T-helper 1 cell treated with Interleukin-12 subunit alpha and Interleukin-12 subunit beta and Interleukin-4 antibody, amounts not matched to agents 30 μg/mL and 1 μg/mL, for 36 hours (primary cell): ENCODE data around the gene CSNK1E.

Experiments used
- H3K27ac Mint-ChIP-seq: one replicate; pipeline ENCODE4 v1.8.0; 2021; ENCODE audit warnings: mild to moderate bottlenecking, mixed read lengths
- H3K27me3 Mint-ChIP-seq: one replicate; pipeline ENCODE4 v1.8.0; 2021; ENCODE audit warnings: low read depth, mixed read lengths
- H3K36me3 Mint-ChIP-seq: one replicate; pipeline ENCODE4 v1.8.0; 2021; ENCODE audit warnings: low read depth, mixed read lengths
- H3K4me1 Mint-ChIP-seq: one replicate; pipeline ENCODE4 v1.8.0; 2021; ENCODE audit warnings: low read depth, mixed read lengths
- H3K4me3 Mint-ChIP-seq: one replicate; pipeline ENCODE4 v1.8.0; 2021; ENCODE audit warnings: mild to moderate bottlenecking, moderate library complexity, mixed read lengths
- H3K9me3 Mint-ChIP-seq: one replicate; pipeline ENCODE4 v1.8.0; 2021; ENCODE audit warnings: mixed read lengths

Gene CSNK1E

DNA sequence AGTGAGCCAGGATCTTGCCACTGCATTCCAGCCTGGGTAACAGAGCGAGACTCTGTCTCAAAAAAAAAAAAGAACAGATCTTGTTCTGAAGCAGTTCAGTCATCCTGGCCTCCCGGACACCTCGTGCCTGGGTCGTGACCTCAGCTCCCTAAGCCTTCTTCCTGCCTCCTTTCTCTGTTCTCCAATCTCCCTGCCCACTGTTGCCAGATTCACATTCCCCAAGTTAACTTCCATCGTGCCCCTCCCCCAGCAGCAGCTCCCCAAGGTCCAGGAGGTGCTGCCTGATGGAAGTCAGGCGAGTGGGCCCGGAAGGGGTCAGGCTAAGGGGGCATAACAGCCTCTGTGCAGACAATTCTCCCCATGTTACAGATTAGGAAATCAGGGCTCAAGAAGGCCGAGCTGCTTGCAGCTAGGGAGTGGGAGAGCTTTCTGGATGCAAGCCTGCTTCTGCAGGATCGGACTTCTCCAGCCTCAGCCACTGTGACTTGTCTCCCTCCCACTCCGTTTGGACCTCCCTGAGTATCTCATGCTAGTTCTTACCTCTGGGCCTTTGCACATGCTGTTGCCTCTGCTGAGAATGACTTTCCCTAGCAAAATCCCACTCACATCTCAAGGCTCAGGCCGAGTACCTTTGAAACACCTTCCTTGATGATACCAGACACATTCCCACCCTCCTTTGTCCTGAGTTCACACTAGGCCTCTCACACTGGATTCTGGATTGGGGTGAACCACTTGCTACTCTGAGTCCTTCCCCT is 30.1 kb downstream of the CSNK1E start:
- Mint-ChIP-seq H3K36me3 (peaks cover 2% of the 10 kb centered on the region), H3K4me1 (no peaks in the 10 kb centered on the region), H3K27me3 (no peaks in the 10 kb centered on the region), H3K27ac (no peak overlapping the region), H3K4me3 (no peak overlapping the region), H3K9me3 (no peaks in the 10 kb centered on the region)

DNA sequence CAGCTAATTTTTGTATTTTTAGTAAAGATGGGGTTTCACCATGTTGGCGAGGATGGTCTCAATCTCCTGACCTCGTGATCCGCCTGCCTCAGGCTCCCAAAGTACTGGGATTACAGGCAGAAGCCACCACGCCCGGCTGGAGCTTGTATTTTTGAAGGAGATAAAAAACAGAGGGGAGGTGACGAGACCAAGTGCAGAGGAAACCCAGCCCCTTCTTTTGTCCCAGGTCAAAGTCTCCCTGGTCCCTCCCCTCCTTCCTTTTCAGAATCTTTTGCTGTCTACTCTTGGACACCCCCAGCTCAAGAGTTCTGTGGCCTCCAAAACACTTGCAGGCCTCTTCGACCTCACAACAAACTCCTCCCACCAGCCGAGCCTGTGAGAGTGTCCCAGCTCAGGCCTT is 32.2 kb downstream of the CSNK1E start:
- Mint-ChIP-seq H3K36me3 (peaks cover 2% of the 10 kb centered on the region), H3K4me3 (no peak overlapping the region), H3K27me3 (no peaks in the 10 kb centered on the region), H3K9me3 (no peaks in the 10 kb centered on the region), H3K4me1 (no peaks in the 10 kb centered on the region), H3K27ac (no peak overlapping the region)

GRCh38 chr22:38284042-38284402 is 33.2 kb downstream of the CSNK1E start:
- no peaks in the 10 kb centered on the region for H3K27me3 Mint-ChIP-seq

GRCh38 chr22:38282397-38282796 is 34.8 kb downstream of the CSNK1E start:
- no peak overlapping the region for H3K27ac Mint-ChIP-seq
- no peaks in the 10 kb centered on the region for H3K27me3 Mint-ChIP-seq
- H3K36me3 Mint-ChIP-seq = no peaks in the 10 kb centered on the region
- H3K9me3 Mint-ChIP-seq = no peaks in the 10 kb centered on the region
- H3K4me1 Mint-ChIP-seq = no peaks in the 10 kb centered on the region
- H3K4me3 Mint-ChIP-seq = no peak overlapping the region

More at GRCh38 chr22:38284042-38284402, 33.2 kb downstream of the CSNK1E start:
- Mint-ChIP-seq H3K36me3 (peaks cover 2% of the 10 kb centered on the region), H3K4me3 (no peak overlapping the region), H3K4me1 (no peaks in the 10 kb centered on the region), H3K27ac (no peak overlapping the region), H3K9me3 (no peaks in the 10 kb centered on the region)

DNA sequence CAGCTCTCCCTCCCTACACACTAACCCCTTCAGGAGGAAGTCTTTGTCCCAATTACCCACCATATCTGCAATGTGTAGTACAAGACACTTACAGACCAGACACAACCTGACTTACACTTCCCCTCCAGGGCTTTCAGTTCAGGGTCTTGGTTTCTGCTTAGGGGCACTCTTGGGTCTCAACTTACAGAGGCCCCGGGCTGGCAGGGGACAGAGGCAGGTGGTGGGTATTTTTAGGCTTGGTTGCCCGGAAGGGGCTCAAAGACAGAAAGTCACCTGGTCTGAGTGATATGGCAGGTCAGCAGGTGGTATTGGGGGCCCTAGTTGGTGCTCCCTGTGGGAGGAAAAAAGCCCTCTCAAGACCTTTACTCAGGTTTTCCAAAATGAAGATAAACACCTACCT is 41.1 kb downstream of the CSNK1E start:
- H3K9me3 Mint-ChIP-seq = no peaks in the 10 kb centered on the region
- H3K27me3 Mint-ChIP-seq = peaks cover 4% of the 10 kb centered on the region
- peak overlapping the region; percentile 39 for H3K27ac Mint-ChIP-seq
- H3K36me3 Mint-ChIP-seq = no peaks in the 10 kb centered on the region
- peaks cover 17% of the 10 kb centered on the region for H3K4me1 Mint-ChIP-seq
- H3K4me3 Mint-ChIP-seq = no peak overlapping the region

GRCh38 chr22:38273135-38273826 is 44.0 kb downstream of the CSNK1E start:
- Mint-ChIP-seq H3K36me3 (no peaks in the 10 kb centered on the region), H3K27ac (peak overlapping the region; percentile 95), H3K4me3 (peak overlapping the region; percentile 95), H3K9me3 (no peaks in the 10 kb centered on the region), H3K4me1 (peaks cover 36% of the 10 kb centered on the region), H3K27me3 (peaks cover 4% of the 10 kb centered on the region)

DNA sequence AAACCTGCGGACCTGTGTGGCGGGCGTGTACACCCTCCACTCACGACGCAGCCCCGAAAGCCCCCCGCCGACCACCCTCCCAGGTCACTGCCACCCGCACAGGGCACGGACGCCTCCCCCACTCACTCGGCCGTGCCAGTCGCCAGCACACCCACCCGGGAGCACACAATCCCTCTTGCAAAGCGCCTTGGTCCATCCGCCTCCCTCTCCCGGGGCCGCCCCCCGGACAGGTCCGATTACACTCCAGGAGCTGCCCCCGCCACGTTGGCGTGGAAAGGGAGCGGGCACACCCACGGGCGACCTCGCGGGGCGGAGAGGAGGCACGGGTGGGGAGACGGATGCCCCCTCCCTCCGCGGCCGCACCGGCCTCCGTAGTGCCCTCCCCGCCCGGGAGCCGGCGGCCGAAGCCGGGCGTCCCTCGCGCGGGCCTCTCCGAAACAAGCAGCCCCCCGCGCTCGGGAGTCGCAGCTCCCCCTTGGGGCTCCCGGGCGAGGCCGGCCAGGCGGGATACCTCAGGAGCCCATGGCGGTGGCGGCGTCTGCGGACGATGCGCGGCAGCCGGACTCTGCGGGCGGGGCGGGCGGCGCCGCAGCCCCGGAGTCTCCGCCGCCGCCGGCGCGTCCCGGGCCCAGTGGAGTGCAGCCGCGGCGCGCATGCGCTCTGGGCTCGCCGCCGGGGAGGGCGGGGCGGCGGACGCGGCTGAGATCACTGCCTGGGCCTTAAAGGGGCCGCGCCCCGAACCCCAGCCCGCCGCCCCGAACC is 44.7 kb downstream of the CSNK1E start, which contains the start of gene TMEM184B:
TSS of gene TMEM184B (minus strand) at position 638 of the 762 bp plus-strand sequence. CDS start 25,049 bp downstream, outside the sequence.
- no peaks in the 10 kb centered on the region for H3K36me3 Mint-ChIP-seq
- H3K4me3 Mint-ChIP-seq = peak within 1 kb of the TSS; percentile 95
- peaks cover 41% of the 10 kb centered on the region for H3K4me1 Mint-ChIP-seq
- H3K27ac Mint-ChIP-seq = peak within 1 kb of the TSS; percentile 95
- H3K9me3 Mint-ChIP-seq = no peaks in the 10 kb centered on the region
- H3K27me3 Mint-ChIP-seq = peaks cover 4% of the 10 kb centered on the region

DNA sequence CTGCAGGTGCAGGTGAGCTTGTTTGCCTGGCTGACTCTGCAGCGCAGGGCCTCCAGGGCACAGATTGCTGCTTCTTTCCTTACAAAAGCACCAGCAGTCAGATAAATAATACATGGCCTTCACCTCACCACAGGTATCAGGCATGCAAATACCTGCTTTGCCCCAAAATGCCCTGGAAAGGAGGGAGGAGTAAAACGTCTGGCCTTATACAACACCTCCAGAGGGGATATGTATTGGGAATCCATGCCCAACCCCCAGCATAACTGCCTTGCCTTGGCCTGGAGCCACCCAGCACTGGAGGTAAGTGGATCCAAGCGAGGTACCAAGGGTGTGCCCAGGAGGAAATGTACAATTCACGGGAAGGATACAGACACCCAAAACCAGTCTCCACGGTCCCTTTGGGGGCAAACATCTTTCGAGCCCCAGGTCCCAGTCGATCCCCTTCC is 45.3 kb downstream of the CSNK1E start:
- Mint-ChIP-seq H3K27me3 (no peaks in the 10 kb centered on the region), H3K27ac (peak overlapping the region; percentile 69), H3K4me1 (peaks cover 44% of the 10 kb centered on the region), H3K4me3 (peak overlapping the region; percentile 86), H3K9me3 (no peaks in the 10 kb centered on the region), H3K36me3 (no peaks in the 10 kb centered on the region)

GRCh38 chr22:38271101-38271500 is 46.1 kb downstream of the CSNK1E start:
- Mint-ChIP-seq H3K27me3 (no peaks in the 10 kb centered on the region), H3K27ac (no peak overlapping the region), H3K4me1 (peaks cover 51% of the 10 kb centered on the region), H3K9me3 (no peaks in the 10 kb centered on the region), H3K4me3 (no peak overlapping the region), H3K36me3 (no peaks in the 10 kb centered on the region)

DNA sequence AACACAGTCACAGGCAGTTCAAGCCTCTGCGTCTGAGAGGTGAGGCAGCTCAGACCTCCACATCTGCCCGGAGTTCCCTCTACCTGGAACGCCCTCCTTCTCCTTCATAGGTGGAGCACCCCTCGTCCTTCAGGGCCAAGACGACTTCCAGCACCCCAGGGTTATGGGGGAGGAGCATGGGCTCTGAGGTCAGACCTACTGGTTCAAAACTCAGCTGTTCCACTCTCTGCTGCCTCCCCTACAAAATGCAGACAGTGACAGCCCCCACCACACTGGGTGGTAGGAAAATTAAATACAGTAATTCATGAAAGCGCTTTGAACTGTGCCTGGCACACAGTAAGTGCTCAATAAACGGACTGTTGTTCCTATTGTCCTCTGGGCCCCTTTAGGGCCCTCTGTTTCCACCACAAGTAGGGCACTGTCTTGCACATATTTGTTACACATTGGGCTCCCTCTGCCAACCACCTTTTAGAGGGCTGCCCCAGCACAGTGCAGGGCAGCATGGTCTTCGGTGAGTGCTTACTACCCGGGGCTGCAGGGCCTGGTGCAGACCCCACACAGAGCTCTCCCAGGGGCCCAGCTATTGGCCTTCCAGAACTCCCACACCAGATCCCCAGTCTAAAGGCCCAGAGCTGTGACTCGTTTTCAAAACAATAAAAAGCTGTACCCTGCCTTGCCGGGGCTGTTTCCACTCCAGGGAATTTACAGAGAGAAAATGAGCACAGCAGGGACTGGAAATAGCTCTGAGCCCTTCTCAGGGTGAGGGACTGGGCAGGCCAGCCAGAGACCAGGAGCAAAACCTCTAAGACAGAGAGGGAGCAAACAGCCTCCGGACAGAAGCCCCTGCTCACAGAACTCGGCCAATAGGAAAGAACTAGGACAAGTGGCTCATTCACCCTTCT is 46.9 kb downstream of the CSNK1E start:
- H3K27ac Mint-ChIP-seq = peak overlapping the region; percentile 14
- no peak overlapping the region for H3K4me3 Mint-ChIP-seq
- peaks cover 52% of the 10 kb centered on the region for H3K4me1 Mint-ChIP-seq
- H3K36me3 Mint-ChIP-seq = no peaks in the 10 kb centered on the region
- H3K27me3 Mint-ChIP-seq = no peaks in the 10 kb centered on the region
- H3K9me3 Mint-ChIP-seq = no peaks in the 10 kb centered on the region

GRCh38 chr22:38269466-38269865 is 47.8 kb downstream of the CSNK1E start:
- Mint-ChIP-seq H3K9me3 (no peaks in the 10 kb centered on the region), H3K4me1 (peaks cover 57% of the 10 kb centered on the region), H3K27ac (no peak overlapping the region), H3K27me3 (no peaks in the 10 kb centered on the region), H3K36me3 (no peaks in the 10 kb centered on the region), H3K4me3 (no peak overlapping the region)

- peaks cover 52% of the 10 kb centered on the region for H3K4me1 Mint-ChIP-seq
- peaks cover 5% of the 10 kb centered on the region for H3K36me3 Mint-ChIP-seq
- peak overlapping the region; percentile 61 for H3K4me3 Mint-ChIP-seq
- no peaks in the 10 kb centered on the region for H3K27me3 Mint-ChIP-seq
- peak overlapping the region; percentile 81 for H3K27ac Mint-ChIP-seq
- no peaks in the 10 kb centered on the region for H3K9me3 Mint-ChIP-seq
These were observed 50.1 kb downstream of the CSNK1E start for GRCh38 chr22:38267086-38267485.

GRCh38 chr22:38266120-38266519 is 51.1 kb downstream of the CSNK1E start:
- H3K4me3 Mint-ChIP-seq = no peak overlapping the region
- peaks cover 5% of the 10 kb centered on the region for H3K36me3 Mint-ChIP-seq
- no peaks in the 10 kb centered on the region for H3K27me3 Mint-ChIP-seq
- no peaks in the 10 kb centered on the region for H3K9me3 Mint-ChIP-seq
- peak overlapping the region; percentile 26 for H3K27ac Mint-ChIP-seq
- peaks cover 45% of the 10 kb centered on the region for H3K4me1 Mint-ChIP-seq
